Measurements from ENCODE around the gene PRKCA. TPM values are rescaled to one million over a fixed set of nuclear protein-coding genes. Genes with fewer than 3 reads are reported as not detected.
"Not testable (repeated sequence)": the region's sequence is repeated elsewhere in the genome, so short reads cannot be mapped to it uniquely, and the experiment has no call there.

The PRKCA gene
- total RNA-seq, 2 experiments from 2014 or later = 63.1 to 68.9 TPM

- Mint-ChIP-seq H3K27me3 (no peaks in the 10 kb centered on the region), H3K4me1 (peaks cover 58% of the 10 kb centered on the region), H3K4me3 (peak overlapping the region; percentile 42), H3K27ac (peak overlapping the region; percentile 95), H3K36me3 (peaks cover 38% of the 10 kb centered on the region), H3K9me3 (ENCODE audit: low read depth) (peaks cover 5% of the 10 kb centered on the region)
- ATAC-seq (no peak), DNase-seq (no peak)
- CTCF ChIA-PET = interaction anchor here (0.6 to 0.7 kb wide), 2 partner anchors 8 to 80 kb away, joined by 3 read pairs; no protein-coding TSS in a partner anchor
Measured at GRCh38 chr17:66398059-66398458, 95.6 kb downstream of the PRKCA start.

GRCh38 chr17:66398617-66399016 is 96.2 kb downstream of the PRKCA start:
- ATAC-seq = no peak
- Mint-ChIP-seq H3K27me3 (no peaks in the 10 kb centered on the region), H3K4me3 (peak overlapping the region; percentile 42), H3K27ac (peak overlapping the region; percentile 95), H3K4me1 (peaks cover 63% of the 10 kb centered on the region), H3K9me3 (ENCODE audit: low read depth) (peaks cover 5% of the 10 kb centered on the region), H3K36me3 (peaks cover 33% of the 10 kb centered on the region)
- DNase-seq = no peak
- CTCF ChIA-PET = interaction anchor here (1.0 kb wide), 1 partner anchor 8 kb away, joined by 4 read pairs; no protein-coding TSS in a partner anchor

GRCh38 chr17:66399441-66399840 is 97.0 kb downstream of the PRKCA start:
- peak; percentile 44 for DNase-seq
- Mint-ChIP-seq H3K4me3 (peak overlapping the region; percentile 50), H3K27me3 (no peaks in the 10 kb centered on the region), H3K4me1 (peaks cover 71% of the 10 kb centered on the region), H3K36me3 (peaks cover 27% of the 10 kb centered on the region), H3K27ac (peak overlapping the region; percentile 95), H3K9me3 (ENCODE audit: low read depth) (peaks cover under 1% of the 10 kb centered on the region)
- CTCF ChIA-PET = interaction anchor here (1.0 kb wide), 1 partner anchor 9 kb away, joined by 4 read pairs; no protein-coding TSS in a partner anchor
- peak; percentile 65 for ATAC-seq

GRCh38 chr17:66400041-66400688 is 97.8 kb downstream of the PRKCA start:
- peak overlapping the region; percentile 56 for H3K4me3 Mint-ChIP-seq
- H3K27me3 Mint-ChIP-seq; H3K9me3 Mint-ChIP-seq (ENCODE audit: low read depth); CTCF ChIA-PET: not testable (repeated sequence)
- peaks cover 75% of the 10 kb centered on the region for H3K4me1 Mint-ChIP-seq
- peaks cover 24% of the 10 kb centered on the region for H3K36me3 Mint-ChIP-seq
- peak; percentile 55 for DNase-seq
- peak overlapping the region; percentile 95 for H3K27ac Mint-ChIP-seq
- peak; percentile 61 for ATAC-seq

GRCh38 chr17:66400698-66401097 is 98.3 kb downstream of the PRKCA start:
- CTCF ChIA-PET = no interaction called here
- Mint-ChIP-seq H3K9me3 (ENCODE audit: low read depth) (no peaks in the 10 kb centered on the region), H3K27me3 (no peaks in the 10 kb centered on the region), H3K36me3 (peaks cover 22% of the 10 kb centered on the region), H3K4me1 (peaks cover 80% of the 10 kb centered on the region), H3K27ac (peak overlapping the region; percentile 95), H3K4me3 (peak overlapping the region; percentile 56)
- ATAC-seq (peak; percentile 4), DNase-seq (no peak)

- ATAC-seq (no peak), DNase-seq (no peak)
- CTCF ChIA-PET = no interaction called here
- no peak overlapping the region for H3K4me3 Mint-ChIP-seq
- H3K27me3 Mint-ChIP-seq = no peaks in the 10 kb centered on the region
- peak overlapping the region; percentile 95 for H3K27ac Mint-ChIP-seq
- peaks cover 84% of the 10 kb centered on the region for H3K4me1 Mint-ChIP-seq
- H3K36me3 Mint-ChIP-seq = peaks cover 19% of the 10 kb centered on the region
- no peaks in the 10 kb centered on the region for H3K9me3 Mint-ChIP-seq (ENCODE audit: low read depth)
Measured at GRCh38 chr17:66401364-66401763, 99.0 kb downstream of the PRKCA start.

GRCh38 chr17:66403846-66404556 is 101.6 kb downstream of the PRKCA start:
- peak overlapping the region; percentile 68 for H3K27ac Mint-ChIP-seq
- H3K9me3 Mint-ChIP-seq (ENCODE audit: low read depth) = no peaks in the 10 kb centered on the region
- peaks cover 88% of the 10 kb centered on the region for H3K4me1 Mint-ChIP-seq
- ATAC-seq (no peak), DNase-seq (no peak)
- H3K36me3 Mint-ChIP-seq = peaks cover 13% of the 10 kb centered on the region
- CTCF ChIA-PET = interaction anchor here (0.8 to 1.7 kb wide), 2 partner anchors 103 to 243 kb away, joined by 3 read pairs; no protein-coding TSS in a partner anchor
- peak overlapping the region; percentile 21 for H3K4me3 Mint-ChIP-seq
- H3K27me3 Mint-ChIP-seq = no peaks in the 10 kb centered on the region

- H3K4me3 Mint-ChIP-seq = peak overlapping the region; percentile 70
Measured at GRCh38 chr17:66405836-66406677, 103.6 kb downstream of the PRKCA start.

GRCh38 chr17:66406701-66407644 is 104.6 kb downstream of the PRKCA start:
- Mint-ChIP-seq H3K9me3 (ENCODE audit: low read depth) (no peaks in the 10 kb centered on the region), H3K27me3 (no peaks in the 10 kb centered on the region), H3K27ac (peak overlapping the region; percentile 90), H3K4me1 (peaks cover 67% of the 10 kb centered on the region), H3K36me3 (peaks cover 2% of the 10 kb centered on the region), H3K4me3 (peak overlapping the region; percentile 70)
- CTCF ChIA-PET = interaction anchor here (1.1 kb wide), 1 partner anchor 9 kb away, joined by 3 read pairs; no protein-coding TSS in a partner anchor
- DNase-seq (peak; percentile 54), ATAC-seq (peak; percentile 68)

More at GRCh38 chr17:66405836-66406677, 103.6 kb downstream of the PRKCA start:
- H3K9me3 Mint-ChIP-seq (ENCODE audit: low read depth) = no peaks in the 10 kb centered on the region
- DNase-seq = no peak
- CTCF ChIA-PET = interaction anchor here (1.1 kb wide), 1 partner anchor 9 kb away, joined by 3 read pairs; no protein-coding TSS in a partner anchor
- peak overlapping the region; percentile 90 for H3K27ac Mint-ChIP-seq
- peaks cover 9% of the 10 kb centered on the region for H3K36me3 Mint-ChIP-seq
- H3K27me3 Mint-ChIP-seq = no peaks in the 10 kb centered on the region
- peaks cover 73% of the 10 kb centered on the region for H3K4me1 Mint-ChIP-seq
- ATAC-seq = no peak

GRCh38 chr17:66407864-66408263 is 105.5 kb downstream of the PRKCA start:
- peaks cover 64% of the 10 kb centered on the region for H3K4me1 Mint-ChIP-seq
- DNase-seq (no peak), ATAC-seq (no peak)
- H3K27me3 Mint-ChIP-seq = no peaks in the 10 kb centered on the region
- H3K4me3 Mint-ChIP-seq = no peak overlapping the region
- H3K27ac Mint-ChIP-seq = peak overlapping the region; percentile 32
- CTCF ChIA-PET = no interaction called here
- no peaks in the 10 kb centered on the region for H3K36me3 Mint-ChIP-seq
- H3K9me3 Mint-ChIP-seq (ENCODE audit: low read depth) = no peaks in the 10 kb centered on the region

- peaks cover 5% of the 10 kb centered on the region for H3K36me3 Mint-ChIP-seq
- H3K27ac Mint-ChIP-seq = no peak overlapping the region
- CTCF ChIA-PET = interaction anchor here (1.0 kb wide), 1 partner anchor 156 kb away, joined by 5 read pairs; no protein-coding TSS in a partner anchor
- peaks cover 35% of the 10 kb centered on the region for H3K4me1 Mint-ChIP-seq
- ATAC-seq (peak; percentile 32), DNase-seq (no peak)
- H3K9me3 Mint-ChIP-seq (ENCODE audit: low read depth) = no peaks in the 10 kb centered on the region
- H3K4me3 Mint-ChIP-seq = no peak overlapping the region
- no peaks in the 10 kb centered on the region for H3K27me3 Mint-ChIP-seq
Measured at GRCh38 chr17:66411520-66411919, 109.1 kb downstream of the PRKCA start.

- no peak for DNase-seq
- Mint-ChIP-seq H3K36me3 (peaks cover 5% of the 10 kb centered on the region), H3K27ac (no peak overlapping the region), H3K27me3 (no peaks in the 10 kb centered on the region), H3K4me1 (peaks cover 22% of the 10 kb centered on the region), H3K9me3 (ENCODE audit: low read depth) (no peaks in the 10 kb centered on the region), H3K4me3 (no peak overlapping the region)
- CTCF ChIA-PET = interaction anchor here (1.0 to 1.5 kb wide), 2 partner anchors 20 to 220 kb away, joined by 3 read pairs; no protein-coding TSS in a partner anchor
- ATAC-seq = no peak
Measured at GRCh38 chr17:66412857-66413558, 110.6 kb downstream of the PRKCA start.

Data from activated CD8-positive, alpha-beta memory T cell treated with anti-CD3 and anti-CD28 coated beads, Interleukin-2, amount 10 ng/mL, durations not matched to agents 7 days and 5 days (primary cell).